D341Med (cell line): ENCODE data around the gene CEP57L1.

ENCODE experiments used
- DNase-seq: peaks from one replicate; pipeline ENCODE4 v3.0.0; 2012; ENCODE audit warnings: low spot score

Gene CEP57L1

GRCh38 chr6:109095036-109095834 lies at the start of gene CEP57L1:
Gene CEP57L1, plus strand, starts transcription at chr6:109095507. Its CDS starts 49,715 bp downstream, at chr6:109145222.
- DNase-seq: peak; percentile 85

- DNase-seq: no peak
These were observed 47.1 kb upstream of the CEP57L1 start for GRCh38 chr6:109048176-109048575.

- no peak for DNase-seq
These were observed 46.5 kb upstream of the CEP57L1 start for GRCh38 chr6:109048670-109049415.

GRCh38 chr6:109050012-109050411 lies 45.3 kb upstream of the CEP57L1 start:
- no peak for DNase-seq

GRCh38 chr6:109050447-109051102 lies 44.7 kb upstream of the CEP57L1 start:
- no peak for DNase-seq

GRCh38 chr6:109051301-109052017 lies 43.8 kb upstream of the CEP57L1 start:
- DNase-seq: no peak

- DNase-seq: no peak
These were observed 43.2 kb upstream of the CEP57L1 start for GRCh38 chr6:109052018-109052651.

- no peak for DNase-seq
These were observed 42.5 kb upstream of the CEP57L1 start for GRCh38 chr6:109052852-109053251.

- peak; percentile 31 for DNase-seq
These were observed 42.0 kb upstream of the CEP57L1 start for GRCh38 chr6:109053336-109053735.

GRCh38 chr6:109055771-109056235 lies 39.5 kb upstream of the CEP57L1 start:
- no peak for DNase-seq

- no peak for DNase-seq
These were observed 38.6 kb upstream of the CEP57L1 start for GRCh38 chr6:109056661-109057060.

GRCh38 chr6:109058620-109059019 lies 36.7 kb upstream of the CEP57L1 start:
- no peak for DNase-seq

GRCh38 chr6:109059153-109059552 lies 36.2 kb upstream of the CEP57L1 start:
- no peak for DNase-seq

GRCh38 chr6:109059571-109060021 lies 35.7 kb upstream of the CEP57L1 start:
- no peak for DNase-seq

GRCh38 chr6:109060571-109060970 lies 34.7 kb upstream of the CEP57L1 start:
- DNase-seq: no peak

GRCh38 chr6:109062216-109062615 lies 33.1 kb upstream of the CEP57L1 start:
- no peak for DNase-seq

GRCh38 chr6:109062767-109063352 lies 32.4 kb upstream of the CEP57L1 start:
- no peak for DNase-seq

- no peak for DNase-seq
These were observed 25.6 kb upstream of the CEP57L1 start for GRCh38 chr6:109069746-109070145.

- DNase-seq: no peak
These were observed 24.0 kb upstream of the CEP57L1 start for GRCh38 chr6:109071125-109071917.
